K562 (cell line): ENCODE measurements around the gene ARL4D. TPM values are rescaled to one million over a fixed set of nuclear protein-coding genes. Genes with fewer than 3 reads are reported as not detected.

Source experiments
- ATAC-seq: fragments of 200-7000 bp; cut with Tn5 transposase; 3 replicates; pipeline ENCODE4 v1.9.1; 2020; ENCODE audit warnings: moderate library complexity
- Bru-seq: library from RNA; stranded (reverse); fragments of 400-500 nt; gene quantifications from one replicate; lab custom pipeline; 2021; lab: Mats Ljungman, UMichigan
- BruChase-seq, 2 experiments: library from RNA; stranded (reverse); fragments of 400-500 nt; gene quantifications; one replicate each; lab custom pipeline; 2021; lab: Mats Ljungman, UMichigan
- BruUV-seq: library from RNA; stranded (reverse); fragments of 400-500 nt; replicated peaks from 2 replicates; lab custom pipeline; 2021; lab: Mats Ljungman, UMichigan
- CTCF ChIA-PET: fragments of 300-600 bp; formaldehyde crosslinking; extraction: SDS; loops from one replicate; lab custom pipeline; 2021; ENCODE audit warnings: low intra/inter-chr PET ratio; lab: Yijun Ruan, JAX
- POLR2A ChIA-PET: fragments of 300-600, 350-650 bp; sonication (Branson Sonifier 250); formaldehyde crosslinking; extraction: SDS; loops from one replicate; lab custom pipeline; 2021; ENCODE audit warnings: antibody characterized with exemption, inconsistent platforms; lab: Yijun Ruan, JAX
- DNase-seq, 4 experiments: peaks; one replicate each; pipeline versions ENCODE4 v3.0.0 to v3.0.0-alpha.2; 2011 to 2018; ENCODE audit warnings: low spot score in 3 of 4, mixed read lengths in 3 of 4; ENCODE audit errors: extremely low read depth in 1 of 4
- FAIRE-seq: peaks from 2 replicates; lab custom pipeline; 2011; peaks lifted over from hg19 to GRCh38; lab: Jason Lieb, UNC
- H2AFZ ChIP-seq: 2 replicates; pipeline ENCODE4 v1.6.0; 2011; ENCODE audit warnings: low read depth, low read length, control low read depth, inconsistent platforms
- H3K27ac ChIP-seq: fragments of 200-600 bp; 3 replicates; pipeline ENCODE4 v1.8.0; 2011; ENCODE audit warnings: low read depth, mild to moderate bottlenecking, control low read depth, inconsistent platforms, low read length, moderate library complexity, mixed read lengths; ENCODE audit errors: extremely low read depth
- H3K27me3 ChIP-seq, 2 experiments: fragments of 300-600 bp in 1 of 2; 2 replicates in 1 of 2; 3 replicates in 1 of 2; pipeline versions ENCODE4 v1.6.0 to v1.8.0; 2011; ENCODE audit warnings: inconsistent platforms in 2 of 2, low read length in 2 of 2, mild to moderate bottlenecking in 1 of 2, mixed read lengths in 1 of 2, moderate library complexity in 1 of 2; ENCODE audit not compliant: control insufficient read depth in 2 of 2, insufficient read depth in 2 of 2
- H3K36me3 ChIP-seq: fragments of 300-600 bp; 3 replicates; pipeline ENCODE4 v1.8.0; 2011; ENCODE audit warnings: mild to moderate bottlenecking, low read length, inconsistent platforms; ENCODE audit not compliant: control insufficient read depth, insufficient read depth
- H3K4me1 ChIP-seq, 2 experiments: fragments of 200-600 bp in 1 of 2; replicated peaks in 1 of 2; 2 replicates in 1 of 2; 3 replicates in 1 of 2; pipeline versions ENCODE4 v1.5.1 to v1.8.0; 2011; ENCODE audit warnings: inconsistent platforms in 2 of 2, low read length in 2 of 2, mild to moderate bottlenecking in 1 of 2, mixed read lengths in 1 of 2, moderate library complexity in 1 of 2; ENCODE audit not compliant: control insufficient read depth in 2 of 2, insufficient read depth in 2 of 2
- H3K4me2 ChIP-seq: 2 replicates; pipeline ENCODE4 v1.6.1; 2011; ENCODE audit warnings: low read length, control low read depth, inconsistent platforms, mixed read lengths; ENCODE audit not compliant: insufficient read depth
- H3K4me3 ChIP-seq: fragments of 200-600 bp; sonication (generic), shearing (Covaris generic); 2 replicates; pipeline ENCODE4 v1.5.1; 2016; ENCODE audit warnings: control low read depth, inconsistent platforms
- H3K79me2 ChIP-seq: fragments of 200-600 bp; 3 replicates; pipeline ENCODE4 v1.8.0; 2011; ENCODE audit warnings: low read length, inconsistent platforms; ENCODE audit not compliant: control insufficient read depth, insufficient read depth
- H3K9ac ChIP-seq, 2 experiments: 2 replicates each; pipeline versions ENCODE4 v1.6.0 to v1.6.1; 2011; ENCODE audit warnings: low read depth in 2 of 2, low read length in 2 of 2, control low read depth in 1 of 2, inconsistent platforms in 1 of 2, mild to moderate bottlenecking in 1 of 2, mixed read lengths in 1 of 2; ENCODE audit not compliant: insufficient read depth in 1 of 2
- H3K9me1 ChIP-seq: one replicate; pipeline ENCODE4 v1.6.0; 2011; ENCODE audit warnings: inconsistent platforms, mild to moderate bottlenecking, low read length, moderate library complexity; ENCODE audit not compliant: control insufficient read depth, insufficient read depth
- H3K9me3 ChIP-seq: replicated peaks from 2 replicates; pipeline ENCODE4 v1.5.1; 2011; ENCODE audit warnings: low read depth, low read length, inconsistent platforms; ENCODE audit not compliant: control insufficient read depth, insufficient read depth
- H4K20me1 ChIP-seq: replicated peaks from 2 replicates; pipeline ENCODE4 v1.6.1; 2011; ENCODE audit warnings: low read length, inconsistent platforms, mixed read lengths; ENCODE audit not compliant: control insufficient read depth, insufficient read depth
- CEBPG ChIP-seq, 3 experiments: fragments of 200-800 bp in 1 of 3; sonication (Bioruptor generic) in 1 of 3; sonication (generic) in 1 of 3; formaldehyde crosslinking in 1 of 3; IDR thresholded peaks in 2 of 3; conservative IDR thresholded peaks in 1 of 3; 2 replicates each; pipeline versions ENCODE4 v1.6.1 to v1.8.0; 2016 to 2022; ENCODE audit warnings: missing compliant biosample characterization in 2 of 3, missing genetic modification characterization in 2 of 3, mild to moderate bottlenecking in 1 of 3, missing genetic modification reagents in 1 of 3
- HDAC6 ChIP-seq: IDR thresholded peaks from 2 replicates; pipeline ENCODE4 v1.6.1; 2012; ENCODE audit warnings: low read depth, mild to moderate bottlenecking, control low read depth, inconsistent platforms, low read length, moderate library complexity
- KAT7 ChIP-seq: sonication (generic); formaldehyde crosslinking; IDR thresholded peaks from 2 replicates; pipeline ENCODE4 v1.8.0; 2022; ENCODE audit warnings: missing genetic modification reagents, mild to moderate bottlenecking, borderline replicate concordance
- MAZ ChIP-seq, 2 experiments: fragments of 450-650 bp in 1 of 2; sonication (generic) in 1 of 2; formaldehyde crosslinking; IDR thresholded peaks in 1 of 2; conservative IDR thresholded peaks in 1 of 2; 2 replicates each; pipeline versions ENCODE4 v1.4.0 to v1.5.0; 2020; ENCODE audit warnings: mild to moderate bottlenecking in 1 of 2, missing genetic modification reagents in 1 of 2
- MTA2 ChIP-seq: fragments of 450-650 bp; IDR thresholded peaks from 2 replicates; pipeline ENCODE4 v1.6.1; 2016; ENCODE audit warnings: low read depth
- MTA3 ChIP-seq: fragments of 450-650 bp; formaldehyde crosslinking; IDR thresholded peaks from 2 replicates; pipeline ENCODE4 v1.6.1; 2017; ENCODE audit warnings: mild to moderate bottlenecking, borderline replicate concordance
- SMC3 ChIP-seq: conservative IDR thresholded peaks from 2 replicates; pipeline ENCODE4 v1.6.1; 2011; ENCODE audit warnings: low read depth, low read length, improper control_type of control experiment; ENCODE audit not compliant: insufficient read depth
- WGBS: fragments of 100-300 bp; shearing (Covaris generic); methylation state at CpG from one replicate; pipeline ENCODE4 v1.1.6; 2016; ENCODE audit warnings: low coverage, mixed read lengths; ENCODE audit not compliant: insufficient coverage; ENCODE audit errors: missing lambda C conversion rate; 5-methylcytosine and 5-hydroxymethylcytosine counted together
- in situ Hi-C: fragments of 300-500 bp; cut with MboI; formaldehyde crosslinking; loops from 4 replicates; pipeline ENCODE4 v1.15.0; 2018; ENCODE audit warnings: inconsistent platforms, mixed read lengths
- intact Hi-C: fragments of 100-400 bp; cut with micrococcal nuclease; formaldehyde crosslinking; loops from 2 replicates; pipeline ENCODE4 v1.14.2; 2022
- long read RNA-seq, 3 experiments: library from polyadenylated mRNA in 2 of 3; library from RNA in 1 of 3; unstranded in 2 of 3; stranded (forward) in 1 of 3; transcript quantifications; one replicate each; pipeline ENCODE4 v2.0.0, GENCODE V29; 2019 to 2022
- polyA minus RNA-seq, 3 experiments: library from RNA; depleted of rRNA, polyadenylated mRNA; stranded (reverse); fragments of >200 nt; gene quantifications; 2 replicates each; pipeline ENCODE4 v1.2.3, GENCODE V29; 2011
- polyA plus RNA-seq, 8 experiments: library from polyadenylated mRNA; depleted of rRNA in 4 of 8; stranded (reverse) in 5 of 8; unstranded in 3 of 8; fragments of >200 nt; fragmentation: Nextera tagmentation in 2 of 8; fragmentation: Illumina TruSeq in 1 of 8; extraction: Ambion mirVana in 2 of 8; extraction: Trizol in 1 of 8; gene quantifications; 2 replicates each; pipeline versions ENCODE4 v1.2.1 to v1.2.3, GENCODE V29; 2011 to 2014; ENCODE audit warnings: inconsistent platforms in 1 of 8, missing spikeins in 1 of 8
- total RNA-seq, 7 experiments: library from RNA; depleted of rRNA in 6 of 7; stranded (reverse); fragments of >200 nt in 6 of 7; fragmentation: Illumina TruSeq in 2 of 7; extraction: Trizol in 2 of 7; gene quantifications; 2 replicates each; pipeline versions ENCODE4 v1.2.1 to v1.2.3, GENCODE V29; 2011 to 2021; ENCODE audit warnings: low replicate concordance in 1 of 7
- TF ChIP-seq, protein P1 (sequence below): fragments of 450-650 bp; IDR thresholded peaks from 2 replicates; pipeline ENCODE4 v1.6.1; 2016; ENCODE audit warnings: borderline replicate concordance

ARL4D gene, protein sequence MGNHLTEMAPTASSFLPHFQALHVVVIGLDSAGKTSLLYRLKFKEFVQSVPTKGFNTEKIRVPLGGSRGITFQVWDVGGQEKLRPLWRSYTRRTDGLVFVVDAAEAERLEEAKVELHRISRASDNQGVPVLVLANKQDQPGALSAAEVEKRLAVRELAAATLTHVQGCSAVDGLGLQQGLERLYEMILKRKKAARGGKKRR
- total RNA-seq (2011; cell fraction: chromatin; rRNA removed; ENCODE audit: low replicate concordance) = 0.26 and 0.72 TPM in 2 replicates
- total RNA-seq (2011; cell fraction: nucleolus; rRNA removed) = 0.50 and 0.92 TPM in 2 replicates
- total RNA-seq (2011; cell fraction: nucleoplasm; rRNA removed) = 0.38 and 0.73 TPM in 2 replicates
- 0.41 and 0.61 TPM in 2 replicates for total RNA-seq (2014; rRNA removed)
- total RNA-seq (2014; rRNA removed; fragmentation: Illumina TruSeq; extraction: Trizol) = 0.16 and 0.18 TPM in 2 replicates
- 0.43 and 0.49 TPM in 2 replicates for total RNA-seq (2015; rRNA removed; fragmentation: Illumina TruSeq; extraction: Trizol)
- total RNA-seq (2021) = 0.47 and 0.53 TPM in 2 replicates
- 0.21 and 0.31 TPM in 2 replicates for polyA plus RNA-seq (2011; rRNA removed)
- polyA plus RNA-seq (2011; cell fraction: cytosol; rRNA removed) = 0.40 and 0.41 TPM in 2 replicates
- 0.20 and 0.31 TPM in 2 replicates for polyA plus RNA-seq (2011; cell fraction: nucleus; rRNA removed)
- polyA plus RNA-seq (2012) = 0.64 and 1.6 TPM in 2 replicates
- 0.34 and 0.43 TPM in 2 replicates for polyA plus RNA-seq (2014; fragmentation: Illumina TruSeq; extraction: Trizol)
- polyA plus RNA-seq (2014; fragmentation: Nextera tagmentation; extraction: Ambion mirVana) = under 1 TPM in 1 of 2 experiments, not detected in 1; 0.07 TPM
- polyA plus RNA-seq (2014; rRNA removed) = 0.21 and 0.62 TPM in 2 replicates
- polyA minus RNA-seq (2011; rRNA and poly(A)+ RNA removed) = 0.12 and 0.32 TPM in 2 replicates
- polyA minus RNA-seq (2011; cell fraction: cytosol; rRNA and poly(A)+ RNA removed) = not detected in 2 replicates
- 0.33 and 0.40 TPM in 2 replicates for polyA minus RNA-seq (2011; cell fraction: nucleus; rRNA and poly(A)+ RNA removed)
- Bru-seq, nascent RNA = percentile 42 among the genes with signal in this experiment
- BruChase-seq, experiment 1, labeled RNA remaining after a 2-hour chase = percentile 42 among the genes with signal in this experiment
- BruChase-seq, experiment 2, labeled RNA remaining after a 6-hour chase = percentile 33 among the genes with signal in this experiment
- long read RNA-seq, experiment 1, transcript ARL4D-201 (2 exons, 1,612 nt) = major isoform, 5 of 5 reads
- long read RNA-seq, experiment 1, partial matches to known transcripts = 0 of 5 reads
- long read RNA-seq, experiment 1, other reads (novel, unspliced or antisense) = 0 of 5 reads
- long read RNA-seq, experiment 2 = 0 reads
- long read RNA-seq, experiment 3, partial matches to known transcripts = 0 of 1 reads
- long read RNA-seq, experiment 3, other reads (novel, unspliced or antisense) = 0 of 1 reads

DNA sequence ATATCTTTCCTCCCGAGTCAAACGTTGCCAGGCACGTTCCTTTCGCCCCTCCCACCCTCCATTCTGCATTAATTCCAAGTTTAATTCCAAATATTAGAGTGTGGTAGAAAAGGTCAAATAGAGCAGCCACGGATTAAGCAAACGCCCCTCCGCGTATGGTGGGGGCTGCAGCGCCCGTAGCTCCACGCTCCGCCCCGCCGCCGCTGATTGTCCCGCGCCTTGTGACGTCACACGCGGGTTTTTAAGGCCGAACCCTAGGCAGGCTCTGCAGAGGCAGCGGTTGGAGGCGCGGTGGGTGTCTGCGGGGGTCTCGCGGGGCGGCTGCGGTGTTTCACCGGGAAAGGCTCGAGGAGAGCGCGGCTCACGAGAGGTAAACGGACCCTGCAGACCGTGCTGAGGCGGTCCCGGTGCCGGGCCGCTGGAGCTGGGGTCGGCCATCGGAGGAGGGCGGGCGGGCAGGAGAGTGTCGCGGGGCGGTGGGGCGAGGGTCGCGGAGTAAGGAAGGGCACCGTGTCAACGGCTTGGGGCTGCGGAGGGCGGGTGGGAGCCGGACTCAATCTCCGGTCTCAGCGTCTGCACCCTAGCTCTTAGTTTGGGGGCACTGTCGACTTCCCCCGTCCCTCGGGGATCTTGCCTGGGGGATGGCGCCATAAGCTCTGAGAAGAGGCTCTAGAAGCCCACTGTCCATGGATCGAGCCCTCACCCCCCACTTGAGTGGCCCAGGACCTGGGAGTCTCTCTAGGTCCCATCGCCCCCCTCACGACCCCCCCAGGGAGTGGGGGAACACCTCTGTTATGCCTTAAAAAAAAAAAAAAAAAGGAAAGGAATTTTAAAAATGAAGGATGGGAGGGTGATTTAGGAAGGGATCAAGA is at the start of gene ARL4D:
Gene ARL4D (plus strand): TSS at position 270 of the 872 bp plus-strand sequence. CDS start 740 bp downstream, outside the sequence.
- in situ Hi-C loops = no loop called here
- POLR2A ChIA-PET = interaction anchor here (0.8 to 2.4 kb wide), 4 partner anchors 11 to 31 kb away, joined by 3 to 15 read pairs (median 10); no protein-coding TSS in a partner anchor
- peak within 1 kb of the TSS; percentile 40 to 88 for H3K9ac ChIP-seq
- TF ChIP-seq MTA2 = no peak
- TF ChIP-seq CEBPG (CRISPR knock-in tag; IDR thresholded peaks at IDR 0.05) = no peak
- TF ChIP-seq CEBPG (tag; conservative IDR thresholded peaks at IDR 0.05 in 1 of 2, IDR thresholded peaks at IDR 0.05 in 1 of 2) = no peak
- TF ChIP-seq SMC3 = no peak
- TF ChIP-seq, protein P1, sequence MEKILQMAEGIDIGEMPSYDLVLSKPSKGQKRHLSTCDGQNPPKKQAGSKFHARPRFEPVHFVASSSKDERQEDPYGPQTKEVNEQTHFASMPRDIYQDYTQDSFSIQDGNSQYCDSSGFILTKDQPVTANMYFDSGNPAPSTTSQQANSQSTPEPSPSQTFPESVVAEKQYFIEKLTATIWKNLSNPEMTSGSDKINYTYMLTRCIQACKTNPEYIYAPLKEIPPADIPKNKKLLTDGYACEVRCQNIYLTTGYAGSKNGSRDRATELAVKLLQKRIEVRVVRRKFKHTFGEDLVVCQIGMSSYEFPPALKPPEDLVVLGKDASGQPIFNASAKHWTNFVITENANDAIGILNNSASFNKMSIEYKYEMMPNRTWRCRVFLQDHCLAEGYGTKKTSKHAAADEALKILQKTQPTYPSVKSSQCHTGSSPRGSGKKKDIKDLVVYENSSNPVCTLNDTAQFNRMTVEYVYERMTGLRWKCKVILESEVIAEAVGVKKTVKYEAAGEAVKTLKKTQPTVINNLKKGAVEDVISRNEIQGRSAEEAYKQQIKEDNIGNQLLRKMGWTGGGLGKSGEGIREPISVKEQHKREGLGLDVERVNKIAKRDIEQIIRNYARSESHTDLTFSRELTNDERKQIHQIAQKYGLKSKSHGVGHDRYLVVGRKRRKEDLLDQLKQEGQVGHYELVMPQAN = no peak
- TF ChIP-seq KAT7 (CRISPR knock-in tag) = no peak
- TF ChIP-seq HDAC6 = no peak
- TF ChIP-seq MTA3 = peak; percentile 27; the same call in 1 of the 2 replicates
- TF ChIP-seq MAZ (CRISPR knock-in tag; conservative IDR thresholded peaks at IDR 0.05 in 1 of 2, IDR thresholded peaks at IDR 0.05 in 1 of 2) = peak in 1 of 2 experiments; percentile 60; a peak in 1 of 4 replicates

More for the DNA sequence above, at the start of gene ARL4D:
- peak within 1 kb of the TSS; percentile 46 for H3K4me3 ChIP-seq
- peak; percentile 85 for ATAC-seq
- H3K4me1 ChIP-seq = peaks cover 13 to 14% of the 10 kb centered on the region in 2 experiments; a peak in 4 of 5 replicates
- H3K27ac ChIP-seq = no peak within 1 kb of the TSS
- no peaks in the 10 kb centered on the region for H3K79me2 ChIP-seq
- H2AFZ ChIP-seq = peak within 1 kb of the TSS; percentile 85
- intact Hi-C loops = no loop called here
- peaks cover 0 to 9% of the 10 kb centered on the region in 2 experiments; a peak in 1 of 5 replicates for H3K27me3 ChIP-seq
- H3K9me3 ChIP-seq = no peaks in the 10 kb centered on the region
- peak within 1 kb of the TSS; percentile 77 for H3K4me2 ChIP-seq
- H3K9me1 ChIP-seq = no peaks in the 10 kb centered on the region
- FAIRE-seq = peak; percentile 65
- H3K36me3 ChIP-seq = no peaks in the 10 kb centered on the region
- peaks cover 1% of the 10 kb centered on the region for H4K20me1 ChIP-seq
- 13% methylated on average over 47 of the region's 64 CpGs for WGBS
- no TSS peak for BruUV-seq
- peak; percentile 45 to 61 (median 60) for DNase-seq
- CTCF ChIA-PET = interaction anchor here (1.7 kb wide), 1 partner anchor 85 kb away, joined by 4 read pairs; the partner anchor contains the start of gene DHX8
